Neuronal stem cell (in vitro differentiated cells): ENCODE data around the gene NRN1.

ENCODE experiments used
- DNase-seq: peaks from one replicate; pipeline ENCODE4 v3.0.0-alpha.2; 2013; ENCODE audit warnings: low spot score
- H2AFZ ChIP-seq: one replicate; pipeline ENCODE4 v1.6.1; 2013; ENCODE audit warnings: mild to moderate bottlenecking, low read length, inconsistent platforms
- H2AK5ac ChIP-seq: 2 replicates; pipeline ENCODE4 v1.6.1; 2013; ENCODE audit warnings: low read depth, mild to moderate bottlenecking, inconsistent platforms, low read length, moderate library complexity, mixed read lengths
- H2BK120ac ChIP-seq: 2 replicates; pipeline ENCODE4 v1.6.1; 2013; ENCODE audit warnings: low read depth, mild to moderate bottlenecking, inconsistent platforms, low read length, moderate library complexity, mixed read lengths
- H2BK12ac ChIP-seq: one replicate; pipeline ENCODE4 v1.6.1; 2013; ENCODE audit warnings: low read length, inconsistent platforms
- H2BK15ac ChIP-seq: 2 replicates; pipeline ENCODE4 v1.6.1; 2013; ENCODE audit warnings: mild to moderate bottlenecking, low read length, inconsistent platforms, mixed read lengths
- H2BK5ac ChIP-seq: one replicate; pipeline ENCODE4 v1.6.1; 2013; ENCODE audit warnings: inconsistent platforms, mild to moderate bottlenecking, low read length, moderate library complexity
- H3K14ac ChIP-seq: one replicate; pipeline ENCODE4 v1.6.1; 2013; ENCODE audit warnings: low read length, inconsistent platforms
- H3K18ac ChIP-seq: 2 replicates; pipeline ENCODE4 v1.6.1; 2013; ENCODE audit warnings: low read length, inconsistent platforms
- H3K23ac ChIP-seq: 2 replicates; pipeline ENCODE4 v1.6.1; 2013; ENCODE audit warnings: low read depth, mild to moderate bottlenecking, mixed read lengths, low read length, inconsistent platforms; ENCODE audit not compliant: poor library complexity
- H3K27ac ChIP-seq: replicated peaks from 3 replicates; pipeline ENCODE4 v1.5.1; 2013; ENCODE audit warnings: low read length, inconsistent platforms
- H3K27me3 ChIP-seq, 3 experiments: 2 replicates each; pipeline ENCODE4 v1.6.1; 2013; ENCODE audit warnings: low read length in 3 of 3, mild to moderate bottlenecking in 2 of 3, inconsistent platforms in 1 of 3, low read depth in 1 of 3, mixed read lengths in 1 of 3, moderate library complexity in 1 of 3; ENCODE audit not compliant: control insufficient read depth in 3 of 3, insufficient read depth in 3 of 3
- H3K36me3 ChIP-seq, 2 donors: replicated peaks in 1 of 2; 2 replicates each; pipeline ENCODE4 v1.6.1; 2013; ENCODE audit warnings: low read length in 2 of 2; ENCODE audit not compliant: control insufficient read depth in 2 of 2, insufficient read depth in 2 of 2
- H3K4ac ChIP-seq: 2 replicates; pipeline ENCODE4 v1.6.1; 2013; ENCODE audit warnings: inconsistent platforms, mild to moderate bottlenecking, low read length, moderate library complexity
- H3K4me1 ChIP-seq, 2 donors: 1 replicate in 1 of 2; 2 replicates in 1 of 2; pipeline ENCODE4 v1.6.1; 2013; ENCODE audit warnings: low read length in 2 of 2, low read depth in 1 of 2; ENCODE audit not compliant: control insufficient read depth in 2 of 2, insufficient read depth in 1 of 2
- H3K4me2 ChIP-seq: one replicate; pipeline ENCODE4 v1.6.1; 2013; ENCODE audit warnings: mild to moderate bottlenecking, low read length, inconsistent platforms; ENCODE audit not compliant: insufficient read depth, poor library complexity, severe bottlenecking
- H3K4me3 ChIP-seq, 2 donors: 2 replicates each; pipeline ENCODE4 v1.5.1; 2013; ENCODE audit warnings: low read length in 2 of 2, mild to moderate bottlenecking in 2 of 2, inconsistent platforms in 1 of 2, moderate library complexity in 1 of 2
- H3K79me1 ChIP-seq: one replicate; pipeline ENCODE4 v1.6.1; 2013; ENCODE audit warnings: low read depth, mild to moderate bottlenecking, inconsistent platforms, low read length, moderate library complexity
- H3K9ac ChIP-seq: one replicate; pipeline ENCODE4 v1.6.1; 2013; ENCODE audit warnings: mild to moderate bottlenecking, low read depth, low read length, inconsistent platforms; ENCODE audit not compliant: poor library complexity
- H3K9me3 ChIP-seq, 2 donors: replicated peaks in 1 of 2; 2 replicates each; pipeline versions ENCODE3 to v1.6.1; 2013; ENCODE audit warnings: low read length in 2 of 2, mild to moderate bottlenecking in 2 of 2, inconsistent platforms in 1 of 2, low read depth in 1 of 2, mixed read lengths in 1 of 2, moderate library complexity in 1 of 2; ENCODE audit not compliant: control insufficient read depth in 2 of 2, insufficient read depth in 1 of 2
- H4K8ac ChIP-seq: one replicate; pipeline ENCODE4 v1.6.1; 2013; ENCODE audit warnings: low read depth, mild to moderate bottlenecking, inconsistent platforms, low read length, moderate library complexity
- H4K91ac ChIP-seq: one replicate; pipeline ENCODE4 v1.6.1; 2013; ENCODE audit warnings: low read length, low read depth, mild to moderate bottlenecking, inconsistent platforms; ENCODE audit not compliant: poor library complexity
- WGBS, 2 donors: extraction: QIAGEN DNeasy Blood & Tissue Kit; methylation state at CpG; one replicate each; pipeline ENCODE4 v1.1.7; 2013; ENCODE audit warnings: missing lambda C conversion rate in 2 of 2, mixed read lengths in 1 of 2; ENCODE audit not compliant: insufficient read length in 2 of 2, insufficient replicate concordance in 1 of 2; ENCODE audit errors: extremely low coverage in 2 of 2; 5-methylcytosine and 5-hydroxymethylcytosine counted together

The NRN1 gene

DNA sequence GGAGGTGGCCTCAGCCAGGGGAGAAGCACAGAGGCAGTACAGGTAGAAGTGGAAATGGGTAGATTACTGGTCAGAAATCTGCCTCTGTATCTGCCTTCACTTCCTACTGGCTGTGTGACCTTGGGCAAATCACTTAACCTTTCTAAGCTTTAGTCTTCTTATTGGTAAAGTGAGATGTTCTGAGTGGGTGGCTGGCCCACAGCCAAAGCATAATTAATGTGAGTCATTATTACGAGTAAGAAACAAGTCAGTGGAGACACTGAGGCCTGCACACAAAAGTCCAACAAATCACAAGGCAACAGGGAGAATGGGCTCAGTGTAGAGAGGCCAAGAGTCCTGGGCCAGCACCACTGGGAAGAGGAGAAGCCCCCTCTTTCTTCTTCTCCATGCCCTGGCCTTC lies 39.1 kb downstream of the NRN1 start:
- Histone ChIP-seq H2BK120ac (no peak overlapping the region), H2AK5ac (no peak overlapping the region), H3K9me3 (no peaks in the 10 kb centered on the region), H3K9ac (no peak overlapping the region), H3K27ac (no peak overlapping the region), H3K4me1 (peaks cover 0 to 7% of the 10 kb centered on the region in 2 donors), H3K4me3 (no peak overlapping the region), H3K14ac (no peak overlapping the region), H2AFZ (no peak overlapping the region), H3K18ac (peak overlapping the region; percentile 60), H3K36me3 (no peaks in the 10 kb centered on the region), H3K4me2 (no peak overlapping the region), H4K91ac (no peak overlapping the region), H2BK12ac (no peak overlapping the region), H2BK5ac (no peak overlapping the region), H4K8ac (no peak overlapping the region), H3K79me1 (no peaks in the 10 kb centered on the region), H3K23ac (no peak overlapping the region), H2BK15ac (no peak overlapping the region), H3K4ac (no peak overlapping the region), H3K27me3 (no peaks in the 10 kb centered on the region)
- no CpG with 5 or more reads among the region's 1 CpG for WGBS, 2 donors
- DNase-seq = no peak

DNA sequence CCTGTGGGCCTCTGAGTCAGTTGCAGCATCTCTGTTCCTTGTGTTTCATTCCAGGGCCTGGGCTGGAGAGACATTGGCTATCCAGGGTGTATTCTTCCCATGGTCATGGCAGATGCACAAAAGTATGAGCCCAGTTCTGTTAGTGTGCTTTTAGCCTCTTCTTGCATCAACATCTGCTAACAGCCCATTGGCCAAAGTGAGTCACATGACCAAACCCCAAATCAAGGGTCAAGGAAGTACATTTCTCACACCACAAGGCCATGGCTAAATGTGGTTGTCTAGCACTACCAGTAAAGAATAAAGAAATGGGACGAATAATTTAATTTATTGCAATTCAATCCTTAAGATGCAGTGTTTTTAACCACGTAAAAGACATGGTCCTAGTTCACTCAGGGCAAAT lies 43.9 kb downstream of the NRN1 start:
- H3K27ac ChIP-seq = no peak overlapping the region
- WGBS, 2 donors = no CpG with 5 or more reads among the region's 2 CpGs

DNA sequence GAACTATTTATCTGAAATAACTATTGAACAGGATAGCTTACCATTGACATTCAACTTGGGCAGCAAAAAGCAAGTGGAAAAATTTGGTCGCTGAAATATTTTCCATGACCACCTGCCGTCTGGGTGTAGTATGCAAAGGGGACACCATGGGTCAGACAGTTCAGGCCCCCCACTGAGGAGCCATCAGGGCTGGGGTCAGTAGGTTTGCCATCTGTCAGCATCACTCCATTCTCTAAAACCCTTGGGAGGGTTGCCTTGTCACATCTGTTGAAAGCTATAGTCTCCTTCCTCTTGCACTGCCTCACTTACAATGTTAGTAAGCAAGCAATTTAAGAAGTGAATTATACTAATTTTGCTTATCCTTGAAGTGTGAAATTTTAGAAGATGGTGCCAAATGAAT lies 44.9 kb downstream of the NRN1 start:
- no peak overlapping the region for H2BK12ac ChIP-seq
- peaks cover 0 to 12% of the 10 kb centered on the region in 2 donors for H3K4me1 ChIP-seq
- no peak overlapping the region for H3K4ac ChIP-seq
- no peak overlapping the region for H3K4me3 ChIP-seq
- H3K23ac ChIP-seq = no peak overlapping the region
- H3K9me3 ChIP-seq = no peaks in the 10 kb centered on the region
- DNase-seq = no peak
- no peak overlapping the region for H2AK5ac ChIP-seq
- H2BK120ac ChIP-seq = no peak overlapping the region
- no peaks in the 10 kb centered on the region for H3K27me3 ChIP-seq
- no CpG with 5 or more reads among the region's 2 CpGs for WGBS, 2 donors
- no peak overlapping the region for H4K91ac ChIP-seq
- H3K4me2 ChIP-seq = no peak overlapping the region
- H2AFZ ChIP-seq = no peak overlapping the region
- H3K79me1 ChIP-seq = no peaks in the 10 kb centered on the region
- H3K36me3 ChIP-seq = no peaks in the 10 kb centered on the region
- H3K18ac ChIP-seq = no peak overlapping the region
- H3K14ac ChIP-seq = no peak overlapping the region
- H4K8ac ChIP-seq = no peak overlapping the region
- H2BK15ac ChIP-seq = no peak overlapping the region
- no peak overlapping the region for H3K9ac ChIP-seq
- H2BK5ac ChIP-seq = no peak overlapping the region
- H3K27ac ChIP-seq = no peak overlapping the region

More for the DNA sequence above, 43.9 kb downstream of the NRN1 start:
- no peak overlapping the region for H4K8ac ChIP-seq
- H3K4me2 ChIP-seq = no peak overlapping the region
- H4K91ac ChIP-seq = no peak overlapping the region
- no peaks in the 10 kb centered on the region for H3K36me3 ChIP-seq
- H3K4me1 ChIP-seq = peaks cover 0 to 9% of the 10 kb centered on the region in 2 donors
- DNase-seq = no peak
- no peak overlapping the region for H2AFZ ChIP-seq
- H2BK120ac ChIP-seq = no peak overlapping the region
- H2BK5ac ChIP-seq = no peak overlapping the region
- no peaks in the 10 kb centered on the region for H3K79me1 ChIP-seq
- no peak overlapping the region for H2BK15ac ChIP-seq
- no peaks in the 10 kb centered on the region for H3K27me3 ChIP-seq
- no peak overlapping the region for H2BK12ac ChIP-seq
- H3K9ac ChIP-seq = no peak overlapping the region
- H3K4me3 ChIP-seq = no peak overlapping the region
- no peak overlapping the region for H3K18ac ChIP-seq
- H3K14ac ChIP-seq = no peak overlapping the region
- no peak overlapping the region for H3K23ac ChIP-seq
- no peaks in the 10 kb centered on the region for H3K9me3 ChIP-seq
- H3K4ac ChIP-seq = no peak overlapping the region
- no peak overlapping the region for H2AK5ac ChIP-seq

DNA sequence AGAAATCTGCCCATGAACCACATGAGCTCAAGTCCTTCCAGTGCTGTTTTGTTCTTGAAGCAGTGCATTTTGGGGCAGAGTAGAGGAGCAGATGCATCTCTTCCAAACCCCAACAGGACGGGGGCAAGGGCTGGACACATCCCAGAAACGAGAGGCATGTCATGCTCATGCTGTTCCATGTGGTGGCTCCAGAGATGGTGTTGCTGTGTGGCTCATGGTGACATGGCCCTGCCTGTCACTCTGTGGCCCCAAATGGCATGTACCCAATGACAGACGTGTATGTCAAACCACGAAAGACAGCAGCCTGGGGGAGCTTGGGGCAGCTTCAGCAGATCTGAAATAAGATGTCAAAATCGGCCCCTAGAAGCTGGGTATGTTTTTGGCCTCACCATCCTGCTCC lies 46.3 kb downstream of the NRN1 start:
- H2AFZ ChIP-seq = no peak overlapping the region
- DNase-seq = no peak
- no peak overlapping the region for H3K4ac ChIP-seq
- no peak overlapping the region for H2BK120ac ChIP-seq
- no peak overlapping the region for H2BK5ac ChIP-seq
- no peaks in the 10 kb centered on the region for H3K27me3 ChIP-seq
- no peak overlapping the region for H2BK15ac ChIP-seq
- peak overlapping the region; percentile 5 for H2BK12ac ChIP-seq
- no peak overlapping the region for H3K4me2 ChIP-seq
- H3K36me3 ChIP-seq = no peaks in the 10 kb centered on the region
- H3K4me3 ChIP-seq = no peak overlapping the region
- H3K79me1 ChIP-seq = no peaks in the 10 kb centered on the region
- no peak overlapping the region for H3K9ac ChIP-seq
- H3K23ac ChIP-seq = no peak overlapping the region
- H3K14ac ChIP-seq = no peak overlapping the region
- H4K91ac ChIP-seq = no peak overlapping the region
- H4K8ac ChIP-seq = no peak overlapping the region
- H3K9me3 ChIP-seq = no peaks in the 10 kb centered on the region
- no CpG with 5 or more reads among the region's 5 CpGs for WGBS, 2 donors
- peaks cover 0 to 14% of the 10 kb centered on the region in 2 donors for H3K4me1 ChIP-seq
- H3K27ac ChIP-seq = no peak overlapping the region
- H2AK5ac ChIP-seq = peak overlapping the region; percentile 26
- H3K18ac ChIP-seq = no peak overlapping the region
